GM19025 (cell line): ENCODE measurements around the gene SPTY2D1.
"Not testable (repeated sequence)": the region's sequence is repeated elsewhere in the genome, so short reads cannot be mapped to it uniquely, and the experiment has no call there.

Source experiments
- ATAC-seq: cut with Tn5 transposase; IDR thresholded peaks from one replicate; pipeline ENCODE4 v1.9.1; 2021; ENCODE audit warnings: mild to moderate bottlenecking, low read depth, moderate library complexity; ENCODE audit not compliant: unreplicated experiment

Gene SPTY2D1

GRCh38 chr11:18634140-18635032, at the start of gene SPTY2D1:
Gene SPTY2D1 (minus strand): TSS chr11:18634342. CDS start chr11:18634257, 85 bp downstream.
- ATAC-seq: peak; percentile 91

GRCh38 chr11:18682466-18682865, 48.3 kb upstream of the SPTY2D1 start:
- ATAC-seq: no peak

- ATAC-seq: not testable (repeated sequence)
Measured at GRCh38 chr11:18681949-18682348, 47.8 kb upstream of the SPTY2D1 start.

GRCh38 chr11:18677560-18677959, 43.4 kb upstream of the SPTY2D1 start:
- no peak for ATAC-seq

- ATAC-seq: no peak
Measured at GRCh38 chr11:18676803-18677202, 42.7 kb upstream of the SPTY2D1 start.

GRCh38 chr11:18672209-18672608, 38.1 kb upstream of the SPTY2D1 start:
- not testable (repeated sequence) for ATAC-seq

- no peak for ATAC-seq
Measured at GRCh38 chr11:18671246-18671645, 37.1 kb upstream of the SPTY2D1 start.

- no peak for ATAC-seq
Measured at GRCh38 chr11:18669711-18670110, 35.6 kb upstream of the SPTY2D1 start.

- ATAC-seq: no peak
Measured at GRCh38 chr11:18669219-18669596, 35.1 kb upstream of the SPTY2D1 start.

- no peak for ATAC-seq
Measured at GRCh38 chr11:18668131-18668530, 34.0 kb upstream of the SPTY2D1 start.

- not testable (repeated sequence) for ATAC-seq
Measured at GRCh38 chr11:18665353-18665872, 31.3 kb upstream of the SPTY2D1 start.

- ATAC-seq: no peak
Measured at GRCh38 chr11:18657673-18658072, 23.5 kb upstream of the SPTY2D1 start.

GRCh38 chr11:18650859-18651557, 16.9 kb upstream of the SPTY2D1 start:
- no peak for ATAC-seq

- no peak for ATAC-seq
Measured at GRCh38 chr11:18650353-18650752, 16.2 kb upstream of the SPTY2D1 start.

GRCh38 chr11:18643034-18643433, 8.9 kb upstream of the SPTY2D1 start:
- not testable (repeated sequence) for ATAC-seq

- ATAC-seq: no peak
Measured at GRCh38 chr11:18641677-18642076, 7.5 kb upstream of the SPTY2D1 start.

- ATAC-seq: peak; percentile 53
Measured at GRCh38 chr11:18633256-18634139, 644 bp downstream of the SPTY2D1 start.

GRCh38 chr11:18632841-18633240, 1.3 kb downstream of the SPTY2D1 start:
- ATAC-seq: no peak

- ATAC-seq: no peak
Measured at GRCh38 chr11:18624161-18624560, 10.0 kb downstream of the SPTY2D1 start.

GRCh38 chr11:18623707-18624106, 10.4 kb downstream of the SPTY2D1 start:
- no peak for ATAC-seq
